Ramos (cell line): ENCODE measurements around the gene TRAF5.

ENCODE experiments used
- in situ Hi-C: fragments of 300-500 bp; cut with MboI; formaldehyde crosslinking; loops from one replicate; pipeline ENCODE4 v1.14.3; 2022; ENCODE audit warnings: low sequenced_read_pairs; ENCODE audit not compliant: unreplicated experiment

Gene TRAF5

DNA sequence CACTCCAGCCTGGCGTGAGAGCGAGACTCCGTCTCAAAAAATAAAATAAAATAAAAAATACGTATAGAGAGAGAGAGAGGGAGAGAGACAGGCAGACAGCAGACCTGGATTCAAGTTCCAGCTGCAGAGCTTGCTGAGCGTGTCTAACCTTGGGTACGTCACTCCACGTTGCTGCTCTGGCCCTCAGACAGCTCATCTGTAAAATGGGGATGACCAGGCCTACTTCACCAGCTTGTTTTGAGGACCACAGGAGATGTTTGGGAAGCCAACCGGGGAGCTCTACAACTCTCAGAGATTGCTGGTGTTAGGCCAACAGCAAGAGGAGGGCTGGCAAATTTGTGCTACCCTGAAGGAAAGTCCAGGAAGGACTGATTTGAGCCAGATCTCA is 499 bp upstream of the TRAF5 start:
- in situ Hi-C loops = loop anchor here (10.0 kb wide), 1 partner anchor 329 kb away; no protein-coding TSS in a partner anchor

- in situ Hi-C loops = loop anchor here (10.0 kb wide), 1 partner anchor 327 kb away; no protein-coding TSS in a partner anchor
These were observed 801 bp downstream of the TRAF5 start for GRCh38 chr1:211327346-211327921.

DNA sequence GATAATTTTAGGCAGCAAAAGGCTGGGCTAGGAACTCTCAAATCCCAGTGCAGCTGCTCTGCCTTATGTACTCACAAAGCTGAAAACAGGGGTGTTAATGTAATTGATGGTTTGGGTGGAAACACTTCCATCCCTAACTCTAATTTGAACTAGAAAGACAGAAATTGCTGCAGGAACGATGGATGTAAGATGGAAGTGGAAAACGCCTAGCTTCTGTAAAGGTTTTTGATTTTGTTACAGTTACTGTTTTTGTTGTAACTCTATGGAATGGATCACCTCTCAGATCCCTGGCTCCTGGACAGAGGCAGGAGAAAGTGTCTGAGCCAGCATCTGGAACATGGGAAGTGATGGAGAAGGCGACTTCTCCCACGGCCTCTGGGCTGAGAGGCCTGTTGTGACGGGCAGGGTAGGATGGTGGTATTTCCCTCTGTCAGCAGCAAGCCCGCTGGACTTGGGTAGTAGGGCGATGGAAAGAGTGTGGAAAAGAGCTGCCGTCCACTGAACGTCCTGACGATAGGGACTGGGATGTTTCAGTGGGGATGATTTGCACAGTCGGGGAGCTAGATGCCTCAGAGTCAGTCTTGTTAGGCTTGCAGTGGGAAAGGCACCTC is 1.6 kb downstream of the TRAF5 start:
- in situ Hi-C loops = loop anchor here (10.0 kb wide), 1 partner anchor 327 kb away; no protein-coding TSS in a partner anchor

- in situ Hi-C loops = loop anchor here (10.0 kb wide), 1 partner anchor 326 kb away; no protein-coding TSS in a partner anchor
These were observed 2.3 kb downstream of the TRAF5 start for GRCh38 chr1:211328866-211329475.

DNA sequence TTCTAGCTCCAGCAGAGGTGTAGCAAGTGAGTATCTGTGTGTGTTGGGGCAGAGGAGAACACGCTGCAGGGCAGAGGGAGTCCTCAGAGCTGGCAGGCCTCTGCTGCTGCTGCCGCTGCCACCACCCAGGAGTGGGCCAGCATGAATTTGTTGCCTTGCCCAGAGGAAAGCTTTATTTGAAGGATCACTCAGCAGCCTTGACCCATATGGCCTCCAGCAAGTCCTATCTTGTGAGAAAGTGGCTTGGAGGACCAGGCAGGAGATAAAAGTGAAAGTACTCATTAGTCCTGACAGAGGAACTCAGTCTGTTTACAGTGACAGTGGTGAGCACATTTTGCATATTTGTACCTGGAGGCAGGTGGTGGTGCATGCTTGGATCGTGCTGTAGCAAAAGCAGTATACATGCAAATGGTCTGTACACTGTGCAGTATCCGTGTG is 3.1 kb downstream of the TRAF5 start:
- in situ Hi-C loops = loop anchor here (10.0 kb wide), 1 partner anchor 325 kb away; no protein-coding TSS in a partner anchor

DNA sequence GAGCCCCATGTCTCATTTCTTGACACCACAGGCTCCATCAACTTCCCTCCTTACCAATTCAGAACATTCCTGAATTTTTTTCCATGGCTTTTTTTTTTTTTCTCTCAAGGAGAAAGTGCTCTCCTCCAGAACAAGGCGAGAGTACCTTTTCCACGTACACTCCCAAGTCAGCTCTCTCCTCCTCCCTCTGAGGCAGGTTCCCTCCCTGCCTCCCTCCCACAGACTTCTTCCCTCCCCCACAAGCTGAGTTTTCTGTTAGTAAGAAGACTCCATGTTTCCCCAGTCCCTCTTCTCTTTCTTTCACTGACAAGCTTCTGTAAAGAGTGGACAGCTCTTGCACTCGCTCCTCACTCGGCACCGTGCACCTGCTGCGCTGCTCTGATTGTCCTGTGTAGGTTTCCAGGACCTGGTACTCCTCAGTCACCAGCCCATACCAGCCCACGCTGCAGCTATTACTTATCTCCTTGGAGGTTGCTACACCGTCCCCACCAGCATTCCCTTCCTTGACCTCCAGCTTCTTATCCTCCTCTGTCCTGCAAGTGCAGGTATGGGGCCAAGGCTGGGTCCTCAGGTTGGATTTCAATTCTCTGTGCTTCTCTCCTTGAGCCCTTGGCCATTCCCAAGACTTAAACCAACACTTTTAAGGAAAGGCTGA is 3.8 kb downstream of the TRAF5 start:
- in situ Hi-C loops = no loop called here

- in situ Hi-C loops = no loop called here
These were observed 4.5 kb downstream of the TRAF5 start for GRCh38 chr1:211331011-211331709.

DNA sequence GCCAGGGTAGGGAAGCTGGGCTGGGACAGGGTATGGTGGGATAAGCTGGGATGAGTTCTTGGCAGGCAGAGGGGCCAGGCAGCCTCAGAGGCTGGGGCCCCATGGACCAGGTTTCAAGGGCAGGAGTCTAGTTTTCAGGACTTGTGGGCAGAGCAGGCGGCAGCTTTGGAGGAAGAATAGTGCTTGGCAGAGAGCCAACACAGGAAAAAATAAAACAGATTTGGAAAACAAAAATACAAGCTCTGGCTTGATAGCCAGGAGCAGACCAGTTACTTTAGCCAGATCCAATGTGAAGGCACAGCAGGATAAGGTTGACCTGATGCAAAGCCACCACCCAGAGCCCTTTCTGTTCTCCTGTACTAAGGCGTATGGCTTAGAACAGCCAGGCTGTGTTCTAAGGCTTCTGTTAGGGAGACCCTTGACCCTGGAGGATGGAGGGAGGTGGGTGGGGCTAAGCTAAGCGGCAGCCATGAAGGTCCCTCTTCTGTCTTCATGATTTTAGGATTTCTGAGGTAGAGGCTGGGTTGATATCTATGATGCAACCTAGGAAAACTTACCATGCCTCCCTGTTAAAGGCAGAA is 5.5 kb downstream of the TRAF5 start:
- in situ Hi-C loops = no loop called here

- in situ Hi-C loops = no loop called here
These were observed 6.2 kb downstream of the TRAF5 start for GRCh38 chr1:211332830-211333229.

GRCh38 chr1:211333906-211334305 is 7.3 kb downstream of the TRAF5 start:
- in situ Hi-C loops = no loop called here

- in situ Hi-C loops = no loop called here
These were observed 8.4 kb downstream of the TRAF5 start for GRCh38 chr1:211334986-211335385.

DNA sequence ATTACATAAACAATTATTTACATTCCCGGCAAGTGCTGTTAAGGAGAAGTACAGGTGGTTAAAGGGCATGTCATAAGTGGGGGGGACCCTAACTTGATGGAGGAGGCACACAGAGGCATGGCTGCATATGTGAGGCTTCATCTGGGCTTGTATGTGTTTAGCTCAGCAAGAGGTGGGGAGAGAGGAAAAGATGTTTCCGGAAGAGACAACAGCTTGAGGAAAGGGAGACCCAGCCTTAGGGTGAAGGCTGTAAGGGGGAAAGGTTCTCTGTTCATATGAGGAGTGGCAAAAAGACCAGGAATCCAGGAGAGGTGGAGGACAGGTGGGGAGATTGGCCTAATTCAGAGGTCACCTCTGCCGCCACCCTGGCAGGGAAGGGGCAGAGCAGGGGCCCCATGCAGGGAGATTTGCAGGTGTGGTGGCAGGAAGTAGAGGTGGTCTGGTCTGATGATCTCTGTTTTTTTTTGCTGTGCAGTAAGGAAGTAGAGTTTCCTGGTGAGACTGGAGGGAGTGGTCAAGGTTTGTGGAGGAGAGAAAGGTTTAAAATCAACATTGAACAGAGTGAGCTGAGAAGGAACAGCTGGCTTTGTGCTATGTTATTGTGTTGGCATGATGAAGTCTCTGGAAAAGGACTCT is 9.0 kb downstream of the TRAF5 start:
- in situ Hi-C loops = no loop called here

GRCh38 chr1:211336161-211336560 is 9.5 kb downstream of the TRAF5 start:
- in situ Hi-C loops = no loop called here

- in situ Hi-C loops = no loop called here
These were observed 10.1 kb downstream of the TRAF5 start for GRCh38 chr1:211336775-211337174.

DNA sequence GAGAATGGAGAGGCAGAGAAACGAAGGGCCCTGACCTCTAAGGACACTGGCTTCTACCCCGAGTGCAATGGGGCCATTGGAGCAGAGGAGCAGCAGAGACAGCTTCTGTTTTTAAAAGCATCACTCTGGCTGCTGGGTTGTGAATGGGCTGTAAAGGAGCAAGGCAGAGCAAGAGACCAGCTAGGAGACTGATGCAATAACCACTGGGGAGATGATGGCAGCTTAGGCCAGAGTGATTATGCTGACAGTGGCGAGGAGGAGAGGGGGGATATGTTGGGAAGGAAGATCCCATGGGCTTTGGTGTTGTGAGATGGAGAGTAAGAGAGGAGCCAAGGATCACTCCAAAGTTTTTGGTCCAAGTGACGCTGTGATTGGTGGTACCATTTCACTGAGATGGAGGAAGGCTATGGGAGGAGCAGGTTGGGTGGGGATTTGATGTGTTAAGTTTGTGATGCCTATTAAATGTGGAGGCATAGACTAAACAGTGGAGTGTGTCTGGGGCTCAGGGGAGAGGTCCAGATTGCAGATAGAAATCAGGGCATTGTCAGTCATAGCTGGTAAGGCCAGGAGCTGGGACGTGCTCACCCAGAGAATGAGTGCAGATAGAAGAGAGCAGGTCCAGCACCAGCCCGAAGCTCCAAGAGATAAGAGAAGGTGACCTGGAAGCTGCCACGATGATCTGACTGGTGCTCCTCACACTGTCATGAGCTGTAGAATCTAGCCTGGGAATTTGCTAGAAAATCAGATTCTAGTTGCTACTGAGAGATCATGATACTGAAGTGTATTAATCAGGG is 11.0 kb downstream of the TRAF5 start:
- in situ Hi-C loops = no loop called here

DNA sequence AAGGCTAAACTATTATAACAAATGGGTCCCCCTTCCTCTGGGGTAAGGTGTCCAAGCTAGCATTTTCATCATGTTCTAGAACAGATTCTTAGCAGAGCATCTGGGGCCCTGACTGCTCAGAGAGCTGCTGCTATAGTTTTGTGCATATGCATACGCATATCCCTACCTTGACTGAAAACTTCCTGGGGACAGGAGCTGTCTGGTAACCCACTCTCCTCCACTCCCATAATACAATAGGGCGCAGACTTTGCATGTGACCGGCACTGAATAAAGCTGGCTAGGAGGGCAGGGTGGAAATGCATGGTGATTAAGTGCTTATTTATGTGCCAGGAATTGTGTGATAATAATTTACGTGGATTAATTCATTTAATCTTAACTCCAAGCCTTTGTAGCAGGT is 11.6 kb downstream of the TRAF5 start:
- in situ Hi-C loops = no loop called here

DNA sequence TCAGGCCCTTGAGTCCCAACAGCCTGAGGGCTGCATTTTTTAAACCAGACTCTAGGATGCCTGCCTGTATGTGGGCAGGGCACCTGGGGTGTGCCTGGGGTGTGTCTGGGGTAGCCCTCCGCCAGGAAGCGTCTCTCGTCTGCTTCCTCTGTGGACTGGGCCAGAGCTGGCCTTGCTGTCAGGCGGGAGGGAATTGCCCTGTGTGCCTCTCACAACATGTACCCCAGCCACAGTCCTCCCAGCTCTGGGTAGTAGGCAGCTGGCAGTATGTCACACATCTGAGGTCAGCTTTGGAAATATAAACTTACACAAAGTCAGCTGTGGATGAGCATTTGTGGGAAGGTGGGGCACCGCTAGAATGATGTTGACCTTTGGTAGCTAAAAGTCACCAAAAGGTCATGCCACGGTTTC is 13.0 kb downstream of the TRAF5 start:
- in situ Hi-C loops = no loop called here

DNA sequence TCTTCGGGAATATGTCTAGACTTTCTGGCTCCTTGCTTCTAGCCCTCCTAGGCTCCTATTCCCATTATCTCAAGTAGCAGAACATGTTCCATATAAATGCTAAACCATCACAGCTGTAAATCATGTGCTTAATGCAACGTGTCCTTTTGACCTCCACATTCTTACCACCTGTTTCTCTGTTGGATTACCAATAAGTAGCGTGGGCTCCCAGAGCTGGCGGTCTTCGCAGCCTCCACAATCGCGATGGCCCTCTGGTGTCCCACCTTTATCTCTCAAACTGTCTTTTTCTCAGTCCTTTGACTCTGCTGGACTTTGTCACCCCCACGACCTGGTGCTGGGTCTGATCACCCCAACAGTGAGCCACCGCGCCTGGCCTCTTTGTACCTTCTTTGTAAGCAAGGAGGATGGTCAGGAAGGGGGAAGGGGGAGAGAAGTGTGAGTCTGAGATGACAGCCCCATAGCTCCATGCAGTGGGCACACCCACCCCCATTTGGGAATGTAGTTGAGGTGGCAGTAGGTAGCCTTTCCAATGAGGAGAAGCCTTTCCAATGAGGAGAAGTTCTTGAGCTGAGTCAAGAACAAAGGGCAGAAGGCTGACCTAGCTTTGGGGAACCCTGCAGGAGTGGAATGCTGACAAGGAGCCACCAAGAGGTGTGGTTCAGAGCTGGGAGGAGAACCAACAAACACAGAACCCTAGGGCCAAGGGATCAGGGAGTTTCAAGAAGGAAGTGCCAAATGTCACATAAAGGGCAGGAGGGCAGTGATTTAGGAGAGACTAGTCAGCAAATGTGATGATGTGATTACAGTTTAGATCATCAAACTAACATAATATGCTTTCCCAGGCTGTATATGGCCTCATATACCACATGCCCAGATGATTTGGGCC is 14.2 kb downstream of the TRAF5 start:
- in situ Hi-C loops = no loop called here
